Measurements from ENCODE around the gene DYSF. TPM values are rescaled to one million over a fixed set of nuclear protein-coding genes. Genes with fewer than 3 reads are reported as not detected.

DYSF gene
- total RNA-seq, 4 donors from 2014 or later = 17.4 to 40.7 (median 18.5) TPM

DNA sequence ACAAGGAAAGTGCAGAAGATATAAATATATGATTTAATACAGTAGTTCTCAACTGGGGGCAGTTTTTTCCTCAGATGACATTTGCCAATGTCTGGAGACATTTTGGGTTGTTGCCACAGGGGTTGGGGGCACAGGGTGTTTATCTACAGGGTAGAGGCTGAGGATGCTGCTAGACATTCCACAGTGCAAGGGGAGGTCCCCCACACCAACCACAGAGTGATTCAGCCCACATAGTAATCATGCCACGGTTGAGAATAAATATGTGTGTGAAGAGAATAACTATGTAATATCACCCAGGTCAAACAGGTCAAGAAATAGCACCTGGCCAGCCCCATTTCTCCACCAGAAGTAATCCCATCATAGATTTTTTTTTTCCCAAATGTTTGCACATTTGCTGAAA is 17.9 kb downstream of the DYSF start:
- 91% methylated on average over 1 of the region's 1 CpG for WGBS
- peaks cover 33 to 39% (median 37%) of the 10 kb centered on the region in 4 donors for H3K4me1 ChIP-seq

DNA sequence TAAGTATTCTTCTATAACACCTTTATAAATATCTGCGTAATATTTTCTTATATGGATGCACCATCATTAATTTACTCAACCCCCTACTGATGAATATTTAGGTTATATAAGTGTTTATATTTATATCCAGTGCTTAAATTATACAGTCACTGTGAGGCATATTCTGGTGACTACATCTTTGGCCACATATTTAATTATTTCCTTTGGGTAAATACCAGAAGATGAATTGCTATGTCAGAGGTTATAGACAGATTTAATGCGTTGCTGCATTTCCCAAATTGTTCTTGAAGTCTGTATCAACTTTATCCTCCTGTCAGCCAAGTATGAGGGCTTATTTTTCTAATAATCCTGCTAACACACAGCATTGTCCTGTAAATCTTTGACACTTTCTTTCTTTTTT is 18.7 kb downstream of the DYSF start:
- 64% methylated on average over 2 of the region's 2 CpGs for WGBS
- H3K4me1 ChIP-seq = peaks cover 30 to 39% (median 31%) of the 10 kb centered on the region in 4 donors
- DNase-seq (ENCODE audit: extremely low spot score) = no peak
- TF ChIP-seq POLR2AphosphoS5 (IDR thresholded peaks at IDR 0.05) = no peak
- no peak for TF ChIP-seq EP300 (IDR thresholded peaks at IDR 0.05)
- TF ChIP-seq, protein P1, sequence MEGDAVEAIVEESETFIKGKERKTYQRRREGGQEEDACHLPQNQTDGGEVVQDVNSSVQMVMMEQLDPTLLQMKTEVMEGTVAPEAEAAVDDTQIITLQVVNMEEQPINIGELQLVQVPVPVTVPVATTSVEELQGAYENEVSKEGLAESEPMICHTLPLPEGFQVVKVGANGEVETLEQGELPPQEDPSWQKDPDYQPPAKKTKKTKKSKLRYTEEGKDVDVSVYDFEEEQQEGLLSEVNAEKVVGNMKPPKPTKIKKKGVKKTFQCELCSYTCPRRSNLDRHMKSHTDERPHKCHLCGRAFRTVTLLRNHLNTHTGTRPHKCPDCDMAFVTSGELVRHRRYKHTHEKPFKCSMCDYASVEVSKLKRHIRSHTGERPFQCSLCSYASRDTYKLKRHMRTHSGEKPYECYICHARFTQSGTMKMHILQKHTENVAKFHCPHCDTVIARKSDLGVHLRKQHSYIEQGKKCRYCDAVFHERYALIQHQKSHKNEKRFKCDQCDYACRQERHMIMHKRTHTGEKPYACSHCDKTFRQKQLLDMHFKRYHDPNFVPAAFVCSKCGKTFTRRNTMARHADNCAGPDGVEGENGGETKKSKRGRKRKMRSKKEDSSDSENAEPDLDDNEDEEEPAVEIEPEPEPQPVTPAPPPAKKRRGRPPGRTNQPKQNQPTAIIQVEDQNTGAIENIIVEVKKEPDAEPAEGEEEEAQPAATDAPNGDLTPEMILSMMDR (IDR thresholded peaks at IDR 0.05) = no peak
- TF ChIP-seq POLR2A (IDR thresholded peaks at IDR 0.05; ENCODE audit: low read depth) = no peak
- H3K9me3 ChIP-seq = no peaks in the 10 kb centered on the region
- no peaks in the 10 kb centered on the region for H3K36me3 ChIP-seq
- no peak overlapping the region for H3K27ac ChIP-seq (replicated peaks in 1 of 4)
- H3K4me3 ChIP-seq = no peak overlapping the region
- intact Hi-C loops (cut with DNase I) = no loop called here
- H3K27me3 ChIP-seq = no peaks in the 10 kb centered on the region

More for the DNA sequence above, 17.9 kb downstream of the DYSF start:
- no peak overlapping the region for H3K4me3 ChIP-seq
- H3K27ac ChIP-seq (replicated peaks in 1 of 4) = no peak overlapping the region
- no peak for DNase-seq (ENCODE audit: extremely low spot score)
- no peaks in the 10 kb centered on the region for H3K36me3 ChIP-seq
- no peaks in the 10 kb centered on the region for H3K9me3 ChIP-seq
- intact Hi-C loops (cut with DNase I) = no loop called here
- no peaks in the 10 kb centered on the region for H3K27me3 ChIP-seq
- TF ChIP-seq POLR2AphosphoS5 (IDR thresholded peaks at IDR 0.05) (no peak), POLR2A (IDR thresholded peaks at IDR 0.05; ENCODE audit: low read depth) (no peak), EP300 (IDR thresholded peaks at IDR 0.05) (no peak)
- TF ChIP-seq, protein P1 (IDR thresholded peaks at IDR 0.05) = no peak

DNA sequence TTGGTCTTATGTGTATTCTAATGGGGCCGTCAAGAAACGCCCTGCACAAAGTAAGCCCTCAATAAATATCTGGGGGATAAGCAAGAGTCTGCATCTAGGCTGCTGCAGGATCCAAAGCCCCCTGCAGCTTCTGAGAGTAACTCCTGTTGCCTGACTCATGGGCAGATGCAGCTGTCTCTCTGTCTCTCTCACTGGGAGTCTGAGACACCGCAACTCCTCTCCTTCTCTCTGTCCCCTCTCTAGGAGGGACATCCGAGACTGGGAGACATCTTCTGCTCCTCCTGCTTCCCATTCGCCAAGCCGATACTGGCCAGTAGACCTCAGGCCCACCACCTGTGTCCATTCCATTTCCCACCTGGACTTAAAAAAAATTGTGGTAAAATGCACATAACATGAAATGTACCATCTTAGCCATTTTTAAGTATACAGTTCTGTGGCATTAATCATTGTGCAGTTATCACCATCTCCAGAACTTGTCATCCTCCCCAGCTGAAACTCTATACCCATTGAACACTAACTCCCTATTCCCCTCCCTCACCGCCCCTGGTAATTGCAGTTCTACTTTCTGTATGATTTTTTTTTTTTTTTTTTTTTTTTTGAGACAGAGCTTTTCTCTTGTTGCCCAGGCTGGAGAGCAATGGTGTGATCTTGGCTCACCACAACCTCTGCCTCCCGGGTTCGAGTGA is 20.1 kb downstream of the DYSF start:
- no peak overlapping the region for H3K27ac ChIP-seq (replicated peaks in 1 of 4)
- no peak for DNase-seq (ENCODE audit: extremely low spot score)
- intact Hi-C loops (cut with DNase I) = no loop called here
- peaks cover 17 to 35% (median 25%) of the 10 kb centered on the region in 4 donors for H3K4me1 ChIP-seq
- H3K27me3 ChIP-seq = no peaks in the 10 kb centered on the region
- H3K9me3 ChIP-seq = no peaks in the 10 kb centered on the region
- H3K4me3 ChIP-seq = no peak overlapping the region
- H3K36me3 ChIP-seq = no peaks in the 10 kb centered on the region
- 90% methylated on average over 9 of the region's 9 CpGs for WGBS
- TF ChIP-seq, protein P1 (IDR thresholded peaks at IDR 0.05) = no peak
- TF ChIP-seq EP300 (IDR thresholded peaks at IDR 0.05) (no peak), POLR2A (IDR thresholded peaks at IDR 0.05; ENCODE audit: low read depth) (no peak), POLR2AphosphoS5 (IDR thresholded peaks at IDR 0.05) (no peak)

DNA sequence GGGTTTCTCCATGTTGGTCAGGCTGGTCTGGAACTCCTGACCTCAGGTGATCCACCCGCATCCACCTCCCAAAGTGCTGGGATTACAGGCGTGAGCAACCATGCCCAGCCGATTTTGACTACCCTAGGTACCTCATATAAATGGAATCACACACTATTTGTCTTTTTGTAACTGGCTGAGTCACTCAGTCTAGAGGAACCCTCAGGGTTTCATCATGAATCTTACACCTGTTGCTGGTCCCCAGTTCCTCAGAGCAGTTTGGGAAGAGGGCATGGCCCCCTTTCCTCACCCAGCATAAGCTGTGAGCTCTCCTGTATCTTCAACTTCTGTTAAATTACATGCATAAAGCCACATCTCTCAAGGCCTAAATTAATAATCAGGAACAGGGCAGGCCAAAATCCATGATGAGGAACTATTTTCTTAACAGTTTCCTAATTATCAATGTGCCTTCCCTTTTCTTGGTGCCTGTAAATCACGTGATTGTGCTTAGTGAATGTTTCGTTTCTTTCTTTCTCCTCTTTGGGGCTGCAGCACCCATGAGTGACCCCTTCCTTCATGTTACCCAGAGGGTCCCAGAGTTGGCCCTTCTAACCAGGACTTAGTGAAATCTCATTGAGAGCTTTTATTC is 20.9 kb downstream of the DYSF start:
- no peaks in the 10 kb centered on the region for H3K36me3 ChIP-seq
- TF ChIP-seq POLR2A (IDR thresholded peaks at IDR 0.05; ENCODE audit: low read depth) = no peak
- TF ChIP-seq EP300 (IDR thresholded peaks at IDR 0.05) = no peak
- TF ChIP-seq, protein P1 (IDR thresholded peaks at IDR 0.05) = no peak
- no peak for TF ChIP-seq POLR2AphosphoS5 (IDR thresholded peaks at IDR 0.05)
- DNase-seq (ENCODE audit: extremely low spot score) = no peak
- no peaks in the 10 kb centered on the region for H3K9me3 ChIP-seq
- H3K4me3 ChIP-seq = no peak overlapping the region
- H3K27me3 ChIP-seq = no peaks in the 10 kb centered on the region
- intact Hi-C loops (cut with DNase I) = no loop called here
- peak overlapping the region in 2 of 4 donors; percentile 7 to 28 for H3K27ac ChIP-seq (replicated peaks in 1 of 4)
- H3K4me1 ChIP-seq = peaks cover 10 to 27% (median 19%) of the 10 kb centered on the region in 4 donors
- WGBS = 82% methylated on average over 5 of the region's 5 CpGs
